ENCODE measurements around the gene GAS2L1.
"Not testable (repeated sequence)": the region's sequence is repeated elsewhere in the genome, so short reads cannot be mapped to it uniquely, and the experiment has no call there.

GAS2L1 gene

DNA sequence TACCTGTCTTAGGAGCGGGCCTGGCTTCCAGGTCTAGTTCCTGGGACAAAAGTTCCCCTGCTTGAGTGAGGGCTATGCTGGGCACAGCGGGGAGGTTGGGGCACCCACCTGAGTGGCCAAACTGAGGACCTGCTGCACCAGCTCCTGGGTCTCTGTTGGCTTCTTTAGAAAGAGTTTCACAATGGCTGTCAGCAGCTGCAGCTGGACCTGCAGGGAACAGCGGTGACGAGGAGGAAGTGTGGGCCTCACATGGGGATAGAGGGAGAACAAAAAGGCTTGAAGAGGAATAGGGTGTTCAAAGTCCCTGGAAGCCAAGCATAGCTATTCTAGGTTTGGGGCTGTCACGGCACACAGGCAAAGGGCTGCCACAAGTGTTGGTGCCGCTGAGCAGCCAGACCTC lies 35.7 kb downstream of the GAS2L1 start:
- DNase-seq (ENCODE audit: low spot score): no peak

DNA sequence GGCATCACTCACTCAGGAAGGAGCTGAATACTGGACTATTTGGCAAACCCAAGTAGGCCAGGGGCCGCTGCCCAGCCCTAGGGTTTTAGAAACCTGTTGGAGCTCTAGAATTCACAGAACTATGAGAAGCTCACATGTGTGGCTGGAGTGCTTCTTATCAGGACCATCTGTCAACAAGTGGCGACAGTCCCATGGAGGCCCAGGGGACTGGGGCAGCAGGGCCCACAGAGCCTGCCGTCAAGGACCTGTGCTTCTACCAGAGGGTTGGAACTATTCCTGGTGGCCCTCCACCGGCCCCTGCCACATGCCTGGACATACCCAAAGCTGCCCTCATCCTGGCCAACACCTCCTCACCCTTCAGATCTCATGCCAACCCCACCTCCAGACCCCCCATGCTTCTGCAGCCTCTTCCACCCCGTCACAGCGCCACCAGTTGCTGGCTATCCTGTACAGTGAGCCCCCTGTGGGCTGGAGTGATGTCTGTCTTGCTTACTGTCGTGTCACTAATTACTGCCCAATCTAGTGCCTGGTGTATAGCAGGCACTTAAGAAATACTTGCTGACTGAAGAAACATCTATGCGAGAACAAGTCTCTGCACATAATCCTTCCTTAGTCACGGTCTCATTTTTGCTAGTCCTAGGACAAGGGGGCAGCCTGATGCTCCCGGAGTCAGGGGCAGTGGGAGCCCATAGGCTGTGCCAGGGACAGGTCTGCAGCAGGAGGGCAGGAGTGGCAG lies 36.3 kb downstream of the GAS2L1 start:
- DNase-seq (ENCODE audit: low spot score): no peak

DNA sequence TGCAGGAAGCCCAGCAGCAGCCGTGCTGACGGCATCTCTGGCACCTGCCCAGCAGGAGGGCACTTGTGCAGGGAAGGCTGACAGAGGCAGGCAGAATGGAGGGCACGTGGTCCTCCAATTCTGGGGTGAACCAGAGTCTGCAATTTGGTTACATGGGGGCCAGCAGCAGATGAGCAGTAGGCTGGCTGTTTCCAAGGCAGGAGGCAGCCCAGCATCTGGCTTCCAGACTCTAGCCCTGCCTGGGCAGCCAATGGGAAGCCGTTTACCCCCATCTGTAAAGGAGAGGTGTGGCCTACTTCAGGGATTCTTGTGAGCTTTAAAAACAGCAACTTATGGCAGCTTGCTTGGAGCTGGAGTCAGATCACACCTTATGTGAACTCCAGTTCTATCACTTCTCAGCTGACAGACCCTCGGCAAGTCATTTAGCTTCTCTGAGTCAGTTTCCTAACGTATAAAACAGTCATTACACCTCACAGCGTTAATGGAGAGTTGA lies 36.9 kb downstream of the GAS2L1 start:
- DNase-seq (ENCODE audit: low spot score): no peak

DNA sequence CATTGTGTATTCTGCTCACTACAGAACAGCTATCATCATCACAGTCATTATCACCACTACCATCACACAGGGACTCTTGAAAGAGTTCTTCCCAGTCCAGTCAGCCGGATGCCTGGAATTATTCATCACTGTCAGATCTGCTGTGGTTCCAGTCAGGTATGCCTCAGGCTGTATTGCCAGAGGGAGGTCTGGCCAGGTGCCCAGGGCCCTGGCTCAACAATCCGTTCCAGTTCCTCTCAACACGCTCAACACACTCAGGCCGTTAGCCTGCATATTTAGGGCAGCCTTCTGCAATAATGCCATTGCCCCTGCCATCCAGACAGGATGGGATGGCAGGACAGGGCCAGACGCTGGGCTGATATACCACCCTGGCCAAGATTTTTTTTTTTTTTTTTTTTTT lies 37.7 kb downstream of the GAS2L1 start:
- DNase-seq (ENCODE audit: low spot score): no peak

DNA sequence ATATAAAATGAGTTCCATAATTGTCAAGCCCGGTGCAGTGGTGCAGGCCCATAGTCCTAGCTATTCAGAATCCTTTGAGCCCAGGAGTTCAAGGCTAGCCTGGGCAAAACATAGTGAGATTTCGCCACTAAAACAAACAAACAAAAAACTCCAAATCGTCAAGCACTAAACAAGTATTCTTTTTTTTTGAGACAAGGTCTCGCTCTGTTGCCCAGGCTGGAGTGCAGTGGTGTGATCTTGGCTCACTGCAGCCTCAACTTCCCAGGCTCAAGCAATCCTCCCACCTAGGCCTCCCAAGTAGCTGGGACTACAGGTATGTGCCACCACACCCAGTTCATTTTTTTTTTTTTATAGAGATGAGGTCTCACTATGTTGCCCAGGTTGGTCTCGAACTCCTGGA lies 38.4 kb downstream of the GAS2L1 start:
- DNase-seq (ENCODE audit: low spot score): not testable (repeated sequence)

DNA sequence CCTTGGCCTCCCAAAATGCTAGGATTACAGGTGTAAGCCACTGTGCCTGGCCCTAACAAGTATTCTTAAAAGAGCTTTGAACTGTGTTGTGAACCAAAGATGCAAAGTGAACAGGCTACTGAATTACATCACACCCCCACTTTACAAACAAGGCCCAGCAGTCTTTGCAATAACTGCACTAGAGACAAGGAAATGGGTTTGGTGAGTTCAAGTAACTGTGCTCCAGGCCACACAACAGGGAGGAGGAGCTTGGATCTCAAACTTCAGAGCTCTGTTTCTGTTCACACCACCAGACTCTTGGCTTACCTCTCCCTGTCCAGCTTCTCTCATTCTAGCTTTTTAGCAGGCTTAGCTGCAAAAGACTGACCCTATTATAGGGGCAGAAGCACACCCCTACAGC lies 39.5 kb downstream of the GAS2L1 start:
- DNase-seq (ENCODE audit: low spot score): no peak

DNA sequence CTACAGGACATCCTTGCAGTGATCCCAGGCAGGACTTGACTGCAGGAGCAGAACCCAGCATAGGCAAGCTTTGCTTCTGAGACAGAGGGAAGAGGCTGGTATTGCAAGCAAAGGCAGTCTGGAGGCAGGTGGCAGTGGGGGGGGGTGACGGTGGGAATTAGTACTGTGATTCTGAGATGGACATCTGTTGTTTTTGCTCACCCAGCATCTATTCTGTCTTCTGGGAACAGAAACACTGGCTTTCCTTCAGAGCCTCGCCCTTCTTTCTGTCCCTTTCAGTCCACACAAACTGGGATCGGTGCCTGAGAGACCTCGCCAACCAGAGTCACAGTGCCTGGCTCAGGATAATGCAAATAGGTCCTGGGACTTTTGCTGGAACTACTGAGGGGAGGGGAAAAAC lies 40.2 kb downstream of the GAS2L1 start:
- DNase-seq (ENCODE audit: low spot score): no peak

DNA sequence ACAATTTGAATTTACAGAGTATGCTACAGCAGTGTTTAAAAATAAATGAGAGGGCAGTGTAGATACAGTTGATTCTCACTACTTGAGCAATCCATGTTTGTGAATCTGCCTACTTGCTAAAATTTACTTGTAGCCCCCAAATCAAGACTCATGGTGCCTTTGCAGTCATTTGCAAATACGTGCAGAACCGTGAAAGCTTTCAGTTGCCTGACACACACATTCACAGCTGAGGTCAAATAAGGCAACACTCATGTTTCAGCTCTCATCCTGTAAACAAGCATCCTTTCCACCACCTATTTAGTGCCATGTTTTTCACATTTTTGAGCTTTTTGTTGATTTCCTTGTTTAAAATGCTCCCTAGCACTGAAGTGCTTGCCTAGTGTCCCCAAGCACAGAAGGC lies 41.6 kb downstream of the GAS2L1 start:
- no peak for DNase-seq (ENCODE audit: low spot score)

DNA sequence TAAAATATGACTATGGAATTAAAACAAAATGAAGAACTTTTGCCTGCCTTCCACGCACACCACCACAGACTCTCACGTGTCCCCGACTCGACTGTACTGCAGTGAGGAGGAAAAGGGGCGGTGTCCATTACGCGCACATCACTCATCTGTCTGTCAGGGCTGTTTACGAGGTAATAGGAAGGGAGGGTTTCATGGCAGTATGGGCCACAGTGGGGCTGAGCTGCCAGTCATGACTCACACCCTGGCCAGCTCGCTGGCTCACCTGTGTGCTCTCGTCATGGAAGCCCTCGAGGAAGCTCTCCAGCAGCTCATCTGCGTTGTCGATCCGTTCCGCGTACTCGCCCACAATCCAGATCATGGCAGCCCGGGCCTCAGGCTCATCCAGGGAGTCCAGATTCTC lies 42.5 kb downstream of the GAS2L1 start:
- no peak for DNase-seq (ENCODE audit: low spot score)

DNA sequence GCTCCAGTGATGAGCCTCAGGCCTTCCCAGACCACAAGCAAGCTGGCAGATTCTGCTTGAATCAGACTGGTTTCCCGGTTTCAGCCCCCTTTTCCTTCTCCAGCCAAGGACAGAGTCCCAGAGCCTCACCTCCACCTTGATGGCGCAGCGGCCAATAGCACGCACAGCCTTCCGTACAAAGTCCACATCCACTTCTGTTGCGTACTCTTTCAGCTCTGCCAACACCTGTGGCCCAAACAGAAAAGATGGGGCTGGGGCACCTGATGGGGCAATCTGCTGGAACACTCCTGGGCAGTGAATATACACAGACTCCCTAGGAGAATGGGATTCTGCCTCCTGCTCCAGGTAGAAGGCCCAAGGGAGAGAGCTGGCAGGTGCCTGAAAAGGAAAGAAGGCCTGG lies 44.6 kb downstream of the GAS2L1 start:
- no peak for DNase-seq (ENCODE audit: low spot score)

DNA sequence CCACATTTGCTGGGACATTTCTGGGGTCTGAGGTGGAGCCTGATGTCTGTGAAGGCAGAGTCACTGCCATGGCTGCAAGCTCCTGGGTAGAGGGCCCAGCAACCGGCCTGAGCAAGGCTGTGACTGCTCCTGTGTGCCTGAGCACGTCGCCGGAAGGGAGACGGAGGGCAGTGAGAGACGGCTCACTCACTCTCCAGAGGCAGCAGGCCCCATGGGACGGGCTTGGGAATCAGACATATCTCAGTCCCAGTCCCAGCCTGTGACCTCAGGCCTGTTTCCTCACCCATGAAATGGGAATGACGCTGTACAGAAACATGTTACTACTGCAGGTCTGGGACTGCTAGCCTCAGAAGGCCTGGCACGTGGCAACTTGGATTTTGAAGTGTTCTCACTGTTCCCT lies 45.4 kb downstream of the GAS2L1 start:
- DNase-seq (ENCODE audit: low spot score): no peak

DNA sequence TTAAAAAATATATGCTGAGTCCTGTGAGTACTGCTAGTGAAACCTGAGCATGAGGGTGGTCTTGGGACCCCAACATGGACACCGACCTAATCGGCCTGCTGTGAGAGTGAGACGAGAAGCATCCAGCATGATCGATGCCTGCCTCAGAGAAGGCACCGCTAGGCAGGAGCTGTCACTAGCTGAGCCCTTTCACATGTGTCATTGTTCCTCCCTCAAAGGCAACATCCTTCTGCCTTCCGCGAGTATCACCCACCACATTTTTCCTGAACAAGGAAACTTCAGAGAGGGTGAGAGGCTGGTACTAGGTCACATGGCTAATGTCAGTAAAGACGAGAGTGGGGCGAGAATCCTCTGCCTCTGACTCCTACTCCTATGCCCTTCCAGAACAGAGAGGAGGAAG lies 46.3 kb downstream of the GAS2L1 start:
- DNase-seq (ENCODE audit: low spot score): no peak

DNA sequence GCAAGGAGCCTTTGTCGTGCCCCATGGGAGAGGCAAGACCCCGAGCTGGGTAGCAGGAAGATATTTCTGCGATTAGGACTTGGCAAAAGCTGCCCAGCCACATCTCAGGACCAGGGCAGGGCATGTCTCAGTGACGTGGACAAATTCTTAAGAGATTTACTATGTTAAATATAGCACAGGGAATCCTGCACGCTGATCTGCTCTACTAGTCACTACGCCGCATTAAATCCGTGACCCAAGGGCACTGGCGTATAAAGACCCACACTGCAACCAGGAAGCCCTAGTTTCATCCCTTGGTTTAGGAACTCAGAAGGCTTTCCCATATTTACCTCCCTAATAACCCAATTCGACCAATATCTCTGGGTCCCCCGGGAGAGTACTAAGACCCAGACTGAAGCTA lies 46.8 kb downstream of the GAS2L1 start:
- DNase-seq (ENCODE audit: low spot score): no peak

DNA sequence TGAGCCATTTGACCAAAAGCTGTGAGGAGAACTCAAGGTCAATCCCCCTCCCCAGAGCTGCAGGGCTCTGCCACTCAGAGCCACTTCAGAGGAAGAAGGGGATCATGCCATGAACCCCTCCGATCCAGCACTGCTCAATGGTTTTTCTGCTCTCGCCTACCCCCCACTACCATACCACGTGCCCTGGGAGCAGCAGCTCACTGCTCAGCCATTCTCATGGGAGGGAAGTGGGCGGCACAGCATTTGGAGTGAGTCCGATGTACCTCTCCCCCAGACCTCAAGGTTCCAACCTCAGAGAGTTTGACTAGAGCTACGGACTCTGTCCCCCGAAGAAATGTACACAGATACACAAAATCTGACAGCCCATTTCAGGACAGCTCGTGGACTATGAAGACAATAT lies 47.4 kb downstream of the GAS2L1 start:
- no peak for DNase-seq (ENCODE audit: low spot score)

DNA sequence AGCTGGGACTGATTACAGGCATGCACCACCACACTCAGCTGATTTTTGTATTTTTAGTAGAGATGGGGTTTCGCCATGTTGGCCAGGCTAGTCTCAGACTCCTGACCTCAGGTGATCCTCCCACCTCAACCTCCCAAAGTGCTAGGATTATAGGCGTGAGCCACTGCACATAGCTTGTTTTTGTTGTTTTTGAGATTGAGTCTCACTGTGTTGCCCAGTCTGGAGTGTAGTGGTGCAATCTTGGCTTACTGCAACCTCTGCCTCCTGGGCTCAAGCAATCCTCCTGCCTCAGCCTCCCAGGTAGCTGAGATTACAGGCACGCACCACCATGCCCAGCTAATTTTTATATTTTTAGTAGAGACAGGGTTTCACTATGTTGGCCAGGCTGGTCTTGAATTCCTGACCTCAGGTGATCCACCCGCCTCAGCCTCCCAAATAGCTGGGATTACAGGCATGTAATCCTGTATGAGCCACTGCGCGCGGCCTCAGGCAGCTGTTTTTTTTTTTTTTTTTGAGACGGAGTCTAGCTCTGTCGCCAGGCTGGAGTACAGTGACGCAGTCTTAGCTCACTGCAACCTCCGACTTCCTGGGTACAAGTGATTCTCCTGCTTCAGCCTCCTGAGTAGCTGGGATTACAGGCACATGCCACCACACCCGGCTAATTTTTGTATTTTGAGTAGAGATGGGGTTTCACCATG lies 50.9 kb downstream of the GAS2L1 start:
- not testable (repeated sequence) for DNase-seq (ENCODE audit: low spot score)

DNA sequence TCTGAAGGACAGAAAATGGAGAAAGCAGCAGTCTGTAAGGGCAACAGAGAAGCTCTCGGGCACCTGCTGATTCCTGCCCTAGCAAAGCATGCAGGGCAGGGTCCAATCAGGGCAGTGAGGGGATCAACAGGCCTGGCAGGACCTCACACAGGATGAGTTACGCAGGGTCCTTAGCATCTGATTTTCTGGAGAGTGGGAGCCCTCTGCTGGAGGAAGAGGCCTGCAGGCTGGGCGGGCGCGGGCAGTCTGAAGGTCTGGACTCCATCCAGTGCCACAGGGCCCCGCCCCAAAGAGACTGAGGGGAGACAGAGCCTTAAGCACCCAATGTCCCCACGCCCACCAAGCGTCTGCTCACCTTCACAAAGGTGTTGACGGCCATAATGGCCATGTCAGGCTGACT lies 53.0 kb downstream of the GAS2L1 start:
- no peak for DNase-seq (ENCODE audit: low spot score)

Data from left forelimb (tissue), 1 donor.